Spleen (tissue), 7 donors: Measurements from ENCODE around the gene CAMK1D.
"Not testable (repeated sequence)": the region's sequence is repeated elsewhere in the genome, so short reads cannot be mapped to it uniquely, and the experiment has no call there.

Experiments
- POLR2A ChIP-seq, 3 donors: fragments of 450-650 bp; IDR thresholded peaks; one replicate each; pipeline ENCODE4 v1.5.1; 2017; ENCODE audit warnings: antibody characterized with exemption in 3 of 3, mild to moderate bottlenecking in 1 of 3
- TF ChIP-seq, protein P1 (sequence below), 11 experiments: fragments of 200-600 bp in 7 of 11; fragments of 450-650 bp in 4 of 11; sonication (generic) in 4 of 11; IDR thresholded peaks in 8 of 11; conservative IDR thresholded peaks in 3 of 11; 1 replicate in 7 of 11; 2 replicates in 4 of 11; pipeline versions ENCODE4 v1.4.0 to v1.8.0; 2016 to 2021; ENCODE audit warnings: antibody characterized with exemption in 11 of 11, inconsistent platforms in 4 of 11, mild to moderate bottlenecking in 1 of 11
- donor health status: DM: no; HTN: no; CAD: no; lungs with moderate emphysema.
- donor health status: DM: no; HTN: no; CAD: no.
- donor health status: DM: no; HTN: no; CAD: no.

DNA sequence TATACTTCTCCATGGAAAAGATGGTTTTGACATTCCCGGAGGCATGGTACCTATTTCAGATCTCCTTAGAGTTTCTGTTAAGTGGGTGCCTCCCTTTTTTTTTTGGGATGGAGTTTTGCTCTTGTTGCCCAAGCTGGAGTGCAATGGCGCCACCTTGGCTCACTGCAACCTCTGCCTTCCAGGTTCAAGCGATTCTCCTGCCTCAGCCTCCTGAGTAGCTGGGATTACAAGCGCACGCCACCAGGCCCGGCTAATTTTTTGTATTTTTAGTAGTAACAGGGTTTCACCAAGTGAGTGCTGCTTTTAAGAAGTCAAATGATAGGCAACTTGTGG lies 363.6 kb downstream of the CAMK1D start:
- TF ChIP-seq, protein P1, sequence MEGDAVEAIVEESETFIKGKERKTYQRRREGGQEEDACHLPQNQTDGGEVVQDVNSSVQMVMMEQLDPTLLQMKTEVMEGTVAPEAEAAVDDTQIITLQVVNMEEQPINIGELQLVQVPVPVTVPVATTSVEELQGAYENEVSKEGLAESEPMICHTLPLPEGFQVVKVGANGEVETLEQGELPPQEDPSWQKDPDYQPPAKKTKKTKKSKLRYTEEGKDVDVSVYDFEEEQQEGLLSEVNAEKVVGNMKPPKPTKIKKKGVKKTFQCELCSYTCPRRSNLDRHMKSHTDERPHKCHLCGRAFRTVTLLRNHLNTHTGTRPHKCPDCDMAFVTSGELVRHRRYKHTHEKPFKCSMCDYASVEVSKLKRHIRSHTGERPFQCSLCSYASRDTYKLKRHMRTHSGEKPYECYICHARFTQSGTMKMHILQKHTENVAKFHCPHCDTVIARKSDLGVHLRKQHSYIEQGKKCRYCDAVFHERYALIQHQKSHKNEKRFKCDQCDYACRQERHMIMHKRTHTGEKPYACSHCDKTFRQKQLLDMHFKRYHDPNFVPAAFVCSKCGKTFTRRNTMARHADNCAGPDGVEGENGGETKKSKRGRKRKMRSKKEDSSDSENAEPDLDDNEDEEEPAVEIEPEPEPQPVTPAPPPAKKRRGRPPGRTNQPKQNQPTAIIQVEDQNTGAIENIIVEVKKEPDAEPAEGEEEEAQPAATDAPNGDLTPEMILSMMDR (IDR thresholded peaks at IDR 0.05 in 8 of 11, conservative IDR thresholded peaks at IDR 0.05 in 3 of 11): not testable (repeated sequence)
- not testable (repeated sequence) for TF ChIP-seq POLR2A (IDR thresholded peaks at IDR 0.05)
